ENCODE data around the gene NCR2. TPM values are rescaled to one million over a fixed set of nuclear protein-coding genes. Genes with fewer than 3 reads are reported as not detected.

The NCR2 gene
- total and polyA plus RNA-seq, 2 of the 13 experiments (the other 11 are each of a cell fraction or from before 2014, with no cell fraction given) = not detected

DNA sequence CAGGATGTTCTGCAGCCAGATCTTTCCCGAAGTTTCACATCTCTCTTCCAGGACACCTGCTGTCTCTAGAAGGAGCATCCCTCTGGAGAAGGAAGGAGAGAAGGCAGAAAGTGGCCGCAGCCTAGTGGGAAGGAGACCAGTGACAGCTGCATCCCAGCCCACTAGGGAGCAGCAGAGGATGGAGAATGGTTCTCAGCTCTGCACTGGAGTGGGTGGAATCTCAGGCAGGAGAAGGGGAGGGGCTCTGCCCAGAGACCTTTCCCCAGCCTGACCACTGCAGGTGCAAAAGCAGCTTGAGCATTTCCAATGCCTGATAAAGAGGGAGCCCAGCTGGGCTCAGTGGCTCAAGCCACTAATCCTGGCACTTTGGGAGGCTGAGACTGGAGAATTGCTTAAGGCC, 32.3 kb downstream of the NCR2 start (continued):
- TF ChIP-seq ZNF205 (CRISPR knock-in tag; IDR thresholded peaks at IDR 0.05) (0 out of 2 replicates have a peak, but pooled peaks have one; percentile 42), ZNF83 (CRISPR knock-in tag; IDR thresholded peaks at IDR 0.05; ENCODE audit: borderline replicate concordance) (0 out of 2 replicates have a peak, but pooled peaks have one; percentile 47), NFE2L1 (CRISPR knock-in tag; IDR thresholded peaks at IDR 0.05; ENCODE audit: borderline replicate concordance) (no peak), FOXA3 (CRISPR knock-in tag; IDR thresholded peaks at IDR 0.05) (no peak), MTF1 (CRISPR knock-in tag; IDR thresholded peaks at IDR 0.05) (peak; percentile 44; the same call in 1 of the 2 replicates), SP5 (CRISPR knock-in tag; IDR thresholded peaks at IDR 0.05; ENCODE audit: borderline replicate concordance, low read depth) (peak; percentile 52; the same call in 1 of the 2 replicates)
- TF ChIP-seq, protein P1, sequence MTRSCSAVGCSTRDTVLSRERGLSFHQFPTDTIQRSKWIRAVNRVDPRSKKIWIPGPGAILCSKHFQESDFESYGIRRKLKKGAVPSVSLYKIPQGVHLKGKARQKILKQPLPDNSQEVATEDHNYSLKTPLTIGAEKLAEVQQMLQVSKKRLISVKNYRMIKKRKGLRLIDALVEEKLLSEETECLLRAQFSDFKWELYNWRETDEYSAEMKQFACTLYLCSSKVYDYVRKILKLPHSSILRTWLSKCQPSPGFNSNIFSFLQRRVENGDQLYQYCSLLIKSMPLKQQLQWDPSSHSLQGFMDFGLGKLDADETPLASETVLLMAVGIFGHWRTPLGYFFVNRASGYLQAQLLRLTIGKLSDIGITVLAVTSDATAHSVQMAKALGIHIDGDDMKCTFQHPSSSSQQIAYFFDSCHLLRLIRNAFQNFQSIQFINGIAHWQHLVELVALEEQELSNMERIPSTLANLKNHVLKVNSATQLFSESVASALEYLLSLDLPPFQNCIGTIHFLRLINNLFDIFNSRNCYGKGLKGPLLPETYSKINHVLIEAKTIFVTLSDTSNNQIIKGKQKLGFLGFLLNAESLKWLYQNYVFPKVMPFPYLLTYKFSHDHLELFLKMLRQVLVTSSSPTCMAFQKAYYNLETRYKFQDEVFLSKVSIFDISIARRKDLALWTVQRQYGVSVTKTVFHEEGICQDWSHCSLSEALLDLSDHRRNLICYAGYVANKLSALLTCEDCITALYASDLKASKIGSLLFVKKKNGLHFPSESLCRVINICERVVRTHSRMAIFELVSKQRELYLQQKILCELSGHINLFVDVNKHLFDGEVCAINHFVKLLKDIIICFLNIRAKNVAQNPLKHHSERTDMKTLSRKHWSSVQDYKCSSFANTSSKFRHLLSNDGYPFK (CRISPR knock-in tag; IDR thresholded peaks at IDR 0.05; ENCODE audit: borderline replicate concordance) = peak; percentile 42; the same call in 1 of the 2 replicates

DNA sequence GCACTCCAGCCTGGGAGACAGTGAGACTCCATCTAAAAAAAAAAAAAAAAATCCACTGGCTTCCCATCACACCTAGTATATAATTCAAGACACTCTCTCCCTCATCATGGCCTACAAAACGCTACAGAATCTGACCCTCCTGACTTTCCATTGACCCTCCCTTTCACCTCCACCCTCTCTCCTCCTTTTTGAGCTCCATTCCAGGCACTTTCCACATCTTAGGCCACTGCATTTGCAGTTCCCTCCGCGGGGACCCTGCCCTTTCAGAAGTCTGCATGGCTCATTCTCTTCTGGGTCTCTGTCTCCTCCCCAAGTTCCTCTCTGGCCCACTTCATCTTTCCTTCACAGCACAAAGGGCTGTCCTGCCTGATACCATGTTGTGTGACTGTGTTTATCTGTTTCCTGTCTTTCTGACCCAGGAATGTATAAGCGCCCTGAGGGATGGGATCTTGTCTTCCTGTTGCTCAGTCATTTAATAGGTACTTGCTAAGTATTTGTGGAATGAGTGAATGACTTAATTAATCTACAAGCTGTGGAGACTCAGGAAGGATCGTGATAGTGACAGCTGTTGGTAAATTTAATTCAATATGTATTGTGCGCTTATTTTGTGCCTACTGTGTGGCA, 35.2 kb downstream of the NCR2 start:
- Histone ChIP-seq H3K9ac (ENCODE audit: insufficient read depth, low read depth, low read length) (no peak overlapping the region), H3K4me1 (ENCODE audit: insufficient read depth, low read length) (peaks cover 14% of the 10 kb centered on the region), H3K36me3 (replicated peaks in 1 of 2; ENCODE audit: control insufficient read depth in 1 of 2, insufficient read depth in 2 of 2, low read length in 2 of 2) (no peaks in the 10 kb centered on the region), H3K4me2 (ENCODE audit: low read depth, low read length) (no peak overlapping the region), H3K27ac (ENCODE audit: extremely low read length, insufficient read depth, low read length) (no peak overlapping the region), H2AFZ (ENCODE audit: low read length) (no peak overlapping the region), H3K79me2 (ENCODE audit: insufficient read depth, low read length) (no peaks in the 10 kb centered on the region), H3K27me3 (ENCODE audit: control insufficient read depth in 1 of 2, insufficient read depth in 2 of 2, low read length in 2 of 2) (peaks cover 0 to 39% of the 10 kb centered on the region in 2 experiments; a peak in 4 of 5 replicates), H4K20me1 (ENCODE audit: insufficient read depth, low read length) (no peaks in the 10 kb centered on the region), H3K4me3 (replicated peaks in 1 of 3; ENCODE audit: insufficient read depth in 1 of 3, low read depth in 2 of 3, low read length in 3 of 3) (no peak overlapping the region), H3K9me3 (ENCODE audit: low read length) (no peaks in the 10 kb centered on the region)
- ATAC-seq (no peak), FAIRE-seq (no peak), DNase-seq (ENCODE audit: low spot score) (no peak)
- in situ Hi-C loops (cut with HindIII; ENCODE audit: extremely low pct_ligation_motif_present, low pct_unique_long_range_greater_than_20kb) (loop anchor here (5.0 to 25.0 kb wide), 5 partner anchors 82 to 667 kb away; partner anchors contain the start of gene TOMM6), intact Hi-C loops (cut with micrococcal nuclease; ENCODE audit: unreplicated experiment) (no loop called here)
- BruUV-seq (replicated peaks) = no TSS peak
- ChIA-PET CTCF (ENCODE audit: low intra/inter-chr PET ratio, low total read pairs) (interaction anchor here (0.9 to 6.6 kb wide), 4 partner anchors 85 to 313 kb away, joined by 3 to 154 read pairs (median 22); no protein-coding TSS in a partner anchor), POLR2A (no interaction called here)
- 54% methylated on average over 6 of the region's 6 CpGs for WGBS (ENCODE audit: low lambda C conversion rate)
- TF ChIP-seq ZNF138 (CRISPR knock-in tag; IDR thresholded peaks at IDR 0.05; ENCODE audit: low read depth) (no peak), ZNF607 (CRISPR knock-in tag; IDR thresholded peaks at IDR 0.05; ENCODE audit: borderline replicate concordance) (no peak), ZNF136 (CRISPR knock-in tag; IDR thresholded peaks at IDR 0.05; ENCODE audit: low read depth) (no peak), ZNF816 (CRISPR knock-in tag; IDR thresholded peaks at IDR 0.05; ENCODE audit: borderline replicate concordance) (no peak), SATB2 (CRISPR knock-in tag; IDR thresholded peaks at IDR 0.05) (no peak)
- TF ChIP-seq, protein P2, sequence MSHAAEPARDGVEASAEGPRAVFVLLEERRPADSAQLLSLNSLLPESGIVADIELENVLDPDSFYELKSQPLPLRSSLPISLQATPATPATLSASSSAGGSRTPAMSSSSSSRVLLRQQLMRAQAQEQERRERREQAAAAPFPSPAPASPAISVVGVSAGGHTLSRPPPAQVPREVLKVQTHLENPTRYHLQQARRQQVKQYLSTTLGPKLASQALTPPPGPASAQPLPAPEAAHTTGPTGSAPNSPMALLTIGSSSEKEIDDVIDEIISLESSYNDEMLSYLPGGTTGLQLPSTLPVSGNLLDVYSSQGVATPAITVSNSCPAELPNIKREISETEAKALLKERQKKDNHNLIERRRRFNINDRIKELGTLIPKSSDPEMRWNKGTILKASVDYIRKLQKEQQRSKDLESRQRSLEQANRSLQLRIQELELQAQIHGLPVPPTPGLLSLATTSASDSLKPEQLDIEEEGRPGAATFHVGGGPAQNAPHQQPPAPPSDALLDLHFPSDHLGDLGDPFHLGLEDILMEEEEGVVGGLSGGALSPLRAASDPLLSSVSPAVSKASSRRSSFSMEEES (CRISPR knock-in tag; IDR thresholded peaks at IDR 0.05) = no peak
- TF ChIP-seq, protein P3, sequence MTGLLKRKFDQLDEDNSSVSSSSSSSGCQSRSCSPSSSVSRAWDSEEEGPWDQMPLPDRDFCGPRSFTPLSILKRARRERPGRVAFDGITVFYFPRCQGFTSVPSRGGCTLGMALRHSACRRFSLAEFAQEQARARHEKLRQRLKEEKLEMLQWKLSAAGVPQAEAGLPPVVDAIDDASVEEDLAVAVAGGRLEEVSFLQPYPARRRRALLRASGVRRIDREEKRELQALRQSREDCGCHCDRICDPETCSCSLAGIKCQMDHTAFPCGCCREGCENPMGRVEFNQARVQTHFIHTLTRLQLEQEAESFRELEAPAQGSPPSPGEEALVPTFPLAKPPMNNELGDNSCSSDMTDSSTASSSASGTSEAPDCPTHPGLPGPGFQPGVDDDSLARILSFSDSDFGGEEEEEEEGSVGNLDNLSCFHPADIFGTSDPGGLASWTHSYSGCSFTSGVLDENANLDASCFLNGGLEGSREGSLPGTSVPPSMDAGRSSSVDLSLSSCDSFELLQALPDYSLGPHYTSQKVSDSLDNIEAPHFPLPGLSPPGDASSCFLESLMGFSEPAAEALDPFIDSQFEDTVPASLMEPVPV (CRISPR knock-in tag; IDR thresholded peaks at IDR 0.05) = no peak
- TF ChIP-seq, protein P4, sequence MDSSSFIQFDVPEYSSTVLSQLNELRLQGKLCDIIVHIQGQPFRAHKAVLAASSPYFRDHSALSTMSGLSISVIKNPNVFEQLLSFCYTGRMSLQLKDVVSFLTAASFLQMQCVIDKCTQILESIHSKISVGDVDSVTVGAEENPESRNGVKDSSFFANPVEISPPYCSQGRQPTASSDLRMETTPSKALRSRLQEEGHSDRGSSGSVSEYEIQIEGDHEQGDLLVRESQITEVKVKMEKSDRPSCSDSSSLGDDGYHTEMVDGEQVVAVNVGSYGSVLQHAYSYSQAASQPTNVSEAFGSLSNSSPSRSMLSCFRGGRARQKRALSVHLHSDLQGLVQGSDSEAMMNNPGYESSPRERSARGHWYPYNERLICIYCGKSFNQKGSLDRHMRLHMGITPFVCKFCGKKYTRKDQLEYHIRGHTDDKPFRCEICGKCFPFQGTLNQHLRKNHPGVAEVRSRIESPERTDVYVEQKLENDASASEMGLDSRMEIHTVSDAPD (CRISPR knock-in tag; IDR thresholded peaks at IDR 0.05) = no peak

Measured in HepG2 (cell line).